Loucy (cell line): ENCODE results near the gene NALCN.

ENCODE experiments used
- H2AFZ ChIP-seq: fragments of 200-600 bp; sonication (generic); 2 replicates; pipeline ENCODE4 v1.6.0; 2016; ENCODE audit warnings: antibody characterized with exemption, mild to moderate bottlenecking, low read length, moderate library complexity
- H3F3A ChIP-seq: fragments of 200-600 bp; 2 replicates; pipeline ENCODE4 v1.6.0; 2016; ENCODE audit warnings: antibody characterized with exemption, low read depth, mild to moderate bottlenecking
- H3K27me3 ChIP-seq: fragments of 200-600 bp; sonication (generic); 2 replicates; pipeline ENCODE4 v1.6.1; 2014; ENCODE audit warnings: low read length, mild to moderate bottlenecking; ENCODE audit not compliant: insufficient read depth, poor library complexity, severe bottlenecking
- H3K36me3 ChIP-seq: fragments of 200-600 bp; sonication (generic); 2 replicates; pipeline ENCODE4 v1.6.1; 2016; ENCODE audit warnings: low read length; ENCODE audit not compliant: insufficient read depth
- H3K4me1 ChIP-seq: fragments of 200-600 bp; sonication (generic); 2 replicates; pipeline ENCODE4 v1.5.1; 2014; ENCODE audit warnings: low read length, mild to moderate bottlenecking; ENCODE audit not compliant: insufficient read depth, poor library complexity, severe bottlenecking
- H3K4me2 ChIP-seq: fragments of 200-600 bp; sonication (generic); 2 replicates; pipeline ENCODE4 v1.6.0; 2014; ENCODE audit warnings: antibody characterized with exemption, low read length, low read depth, mild to moderate bottlenecking; ENCODE audit not compliant: poor library complexity, severe bottlenecking
- H3K4me3 ChIP-seq: fragments of 200-600 bp; sonication (generic); 2 replicates; pipeline ENCODE4 v1.5.1; 2014; ENCODE audit warnings: low read length, mild to moderate bottlenecking, mixed read lengths; ENCODE audit not compliant: poor library complexity, severe bottlenecking
- H3K79me2 ChIP-seq: fragments of 200-600 bp; sonication (generic); 2 replicates; pipeline ENCODE4 v1.6.1; 2014; ENCODE audit warnings: low read length; ENCODE audit not compliant: insufficient read depth
- H3K9ac ChIP-seq: fragments of 200-600 bp; sonication (generic); 2 replicates; pipeline ENCODE4 v1.6.0; 2014; ENCODE audit warnings: mild to moderate bottlenecking, low read depth, low read length, moderate library complexity; ENCODE audit not compliant: poor library complexity, severe bottlenecking
- H3K9me2 ChIP-seq: fragments of 200-600 bp; sonication (generic); replicated peaks from 2 replicates; pipeline ENCODE4 v1.6.1; 2016; ENCODE audit warnings: low read depth, low read length, mixed read lengths
- H3K9me3 ChIP-seq: fragments of 200-600 bp; sonication (generic); 2 replicates; pipeline ENCODE4 v1.6.1; 2014; ENCODE audit warnings: mild to moderate bottlenecking, antibody characterized with exemption, low read length, low read depth; ENCODE audit not compliant: insufficient read depth
- H4K20me1 ChIP-seq: fragments of 200-600 bp; sonication (generic); 2 replicates; pipeline ENCODE4 v1.6.0; 2014; ENCODE audit warnings: antibody characterized with exemption, low read length, mild to moderate bottlenecking; ENCODE audit not compliant: insufficient read depth, poor library complexity, severe bottlenecking
- EZH2phosphoT487 ChIP-seq: fragments of 200-600 bp; IDR thresholded peaks from 2 replicates; pipeline ENCODE4 v1.6.1; 2018; ENCODE audit warnings: antibody characterized with exemption, mild to moderate bottlenecking, moderate library complexity, borderline replicate concordance
- TF ChIP-seq, protein P1 (sequence below): fragments of 200-600 bp; sonication (generic); conservative IDR thresholded peaks from 2 replicates; pipeline ENCODE4 v1.5.1; 2014; ENCODE audit warnings: mild to moderate bottlenecking, antibody characterized with exemption, low read length

Gene NALCN

DNA sequence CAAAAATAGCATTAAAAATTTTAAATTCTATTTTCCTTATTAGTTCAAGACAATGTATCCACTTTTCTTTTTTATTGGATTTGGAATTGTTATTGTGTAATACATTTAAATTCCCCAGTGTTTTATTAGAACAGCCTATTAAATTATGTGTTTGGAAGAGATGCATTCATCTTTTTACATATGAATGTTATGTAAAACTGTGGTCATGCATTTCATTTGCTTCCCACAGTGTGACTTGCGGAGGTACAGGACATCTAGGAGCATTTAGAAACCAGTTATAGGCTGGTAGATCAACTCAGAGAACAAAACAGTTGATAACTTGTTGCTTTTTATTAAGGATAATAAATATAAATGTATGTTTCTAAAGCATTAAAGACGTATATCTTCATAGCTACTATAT, 406.2 kb downstream of the NALCN start:
- Histone ChIP-seq H4K20me1 (no peaks in the 10 kb centered on the region), H3K9ac (no peak overlapping the region), H3K4me2 (no peak overlapping the region), H3K27me3 (no peaks in the 10 kb centered on the region), H2AFZ (no peak overlapping the region), H3F3A (no peaks in the 10 kb centered on the region), H3K79me2 (no peaks in the 10 kb centered on the region), H3K4me1 (no peaks in the 10 kb centered on the region), H3K9me3 (no peaks in the 10 kb centered on the region), H3K9me2 (no peaks in the 10 kb centered on the region), H3K4me3 (no peak overlapping the region), H3K36me3 (no peaks in the 10 kb centered on the region)
- no peak for TF ChIP-seq EZH2phosphoT487
- TF ChIP-seq, protein P1, sequence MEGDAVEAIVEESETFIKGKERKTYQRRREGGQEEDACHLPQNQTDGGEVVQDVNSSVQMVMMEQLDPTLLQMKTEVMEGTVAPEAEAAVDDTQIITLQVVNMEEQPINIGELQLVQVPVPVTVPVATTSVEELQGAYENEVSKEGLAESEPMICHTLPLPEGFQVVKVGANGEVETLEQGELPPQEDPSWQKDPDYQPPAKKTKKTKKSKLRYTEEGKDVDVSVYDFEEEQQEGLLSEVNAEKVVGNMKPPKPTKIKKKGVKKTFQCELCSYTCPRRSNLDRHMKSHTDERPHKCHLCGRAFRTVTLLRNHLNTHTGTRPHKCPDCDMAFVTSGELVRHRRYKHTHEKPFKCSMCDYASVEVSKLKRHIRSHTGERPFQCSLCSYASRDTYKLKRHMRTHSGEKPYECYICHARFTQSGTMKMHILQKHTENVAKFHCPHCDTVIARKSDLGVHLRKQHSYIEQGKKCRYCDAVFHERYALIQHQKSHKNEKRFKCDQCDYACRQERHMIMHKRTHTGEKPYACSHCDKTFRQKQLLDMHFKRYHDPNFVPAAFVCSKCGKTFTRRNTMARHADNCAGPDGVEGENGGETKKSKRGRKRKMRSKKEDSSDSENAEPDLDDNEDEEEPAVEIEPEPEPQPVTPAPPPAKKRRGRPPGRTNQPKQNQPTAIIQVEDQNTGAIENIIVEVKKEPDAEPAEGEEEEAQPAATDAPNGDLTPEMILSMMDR, result no peak

DNA sequence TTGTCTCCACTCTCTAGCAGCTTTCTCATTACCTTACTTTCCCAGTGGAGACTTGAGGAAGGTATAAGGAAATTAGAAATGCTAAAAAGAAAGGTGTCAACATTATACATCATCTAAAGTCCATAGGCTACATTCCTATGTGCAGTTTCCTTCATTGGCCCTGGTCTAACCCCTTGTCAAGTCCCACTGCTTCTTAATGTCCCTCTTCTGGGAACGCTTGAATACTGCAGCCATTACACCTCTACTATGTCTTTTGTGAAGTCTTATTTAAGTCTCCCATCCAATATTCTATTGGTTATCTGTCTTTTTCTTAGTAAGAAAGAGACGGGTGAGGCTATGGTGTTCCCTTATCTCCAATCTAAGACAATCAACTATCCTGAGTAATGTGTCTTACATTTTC, 409.1 kb downstream of the NALCN start:
- Histone ChIP-seq H3K79me2 (no peaks in the 10 kb centered on the region), H2AFZ (no peak overlapping the region), H3K27me3 (no peaks in the 10 kb centered on the region), H3K9ac (no peak overlapping the region), H3F3A (no peaks in the 10 kb centered on the region), H3K4me3 (no peak overlapping the region), H3K9me2 (no peaks in the 10 kb centered on the region), H3K4me2 (no peak overlapping the region), H3K36me3 (no peaks in the 10 kb centered on the region), H3K9me3 (no peaks in the 10 kb centered on the region), H4K20me1 (no peaks in the 10 kb centered on the region), H3K4me1 (no peaks in the 10 kb centered on the region)
- TF ChIP-seq, protein P1, result no peak
- TF ChIP-seq EZH2phosphoT487, result no peak
